Sigmoid colon (tissue), 7 donors: ENCODE results near the gene COX4I1. TPM values are rescaled to one million over a fixed set of nuclear protein-coding genes. Genes with fewer than 3 reads are reported as not detected.

Experiments used
- DNase-seq: peaks from one replicate; pipeline ENCODE4 v3.0.0-alpha.2; 2019
- H3K27ac ChIP-seq, 4 donors: fragments of 200-600 bp; sonication (generic); one replicate each; pipeline ENCODE4 v1.5.1; 2016 to 2019; ENCODE audit warnings: mild to moderate bottlenecking in 1 of 4
- H3K27me3 ChIP-seq, 3 donors: fragments of 200-600 bp; sonication (generic); one replicate each; pipeline ENCODE4 v1.5.1; 2019; ENCODE audit warnings: mild to moderate bottlenecking in 1 of 3
- H3K36me3 ChIP-seq, 4 donors: fragments of 200-600 bp; sonication (generic); one replicate each; pipeline ENCODE4 v1.5.1; 2016 to 2019
- H3K4me1 ChIP-seq, 4 donors: fragments of 200-600 bp; sonication (generic); one replicate each; pipeline ENCODE4 v1.5.1; 2017 to 2019
- H3K4me3 ChIP-seq, 4 donors: fragments of 200-600 bp; sonication (generic); one replicate each; pipeline ENCODE4 v1.5.1; 2017 to 2019; ENCODE audit warnings: mild to moderate bottlenecking in 2 of 4, moderate library complexity in 1 of 4
- H3K9me3 ChIP-seq, 4 donors: fragments of 200-600 bp in 3 of 4; sonication (generic) in 3 of 4; one replicate each; pipeline versions ENCODE4 v1.5.1 to v1.6.1; 2013 to 2019
- EP300 ChIP-seq, 4 donors: sonication (generic); formaldehyde crosslinking; IDR thresholded peaks; one replicate each; pipeline ENCODE4 v1.6.1; 2017; ENCODE audit warnings: antibody characterized with exemption in 4 of 4
- POLR2A ChIP-seq, 2 donors: fragments of 450-650 bp; IDR thresholded peaks; one replicate each; pipeline ENCODE4 v1.6.1; 2016; ENCODE audit warnings: antibody characterized with exemption in 2 of 2, mild to moderate bottlenecking in 2 of 2, moderate library complexity in 2 of 2
- POLR2AphosphoS5 ChIP-seq, 4 donors: sonication (generic); formaldehyde crosslinking; IDR thresholded peaks; one replicate each; pipeline ENCODE4 v1.6.1; 2017; ENCODE audit warnings: antibody characterized with exemption in 4 of 4
- WGBS, 2 donors: extraction: QIAGEN DNeasy Blood & Tissue Kit; methylation state at CpG; one replicate each; pipeline ENCODE4 v1.1.7; 2013; 5-methylcytosine and 5-hydroxymethylcytosine counted together
- intact Hi-C: fragments of 100-400 bp; cut with DNase I; formaldehyde crosslinking; loops from one replicate; pipeline ENCODE4 v1.15.1; 2023
- polyA plus RNA-seq, 3 donors: library from polyadenylated mRNA; stranded (reverse); fragments of 200-250 nt; gene quantifications; one replicate each; pipeline ENCODE4 v1.2.3, GENCODE V29; 2013
- total RNA-seq, 4 donors: library from RNA; depleted of rRNA; stranded (reverse); fragments of >200 nt; gene quantifications; one replicate each; pipeline ENCODE4 v1.1.0, GENCODE V29; 2016
- TF ChIP-seq, protein P1 (sequence below), 4 experiments: fragments of 450-650 bp in 3 of 4; fragments of 200-600 bp in 1 of 4; IDR thresholded peaks; one replicate each; pipeline ENCODE4 v1.5.1; 2016 to 2019; ENCODE audit warnings: antibody characterized with exemption in 4 of 4, mild to moderate bottlenecking in 3 of 4, moderate library complexity in 2 of 4
- donor health status: healthy with polysubstance abuse.
- donor health status: Bipolar disorder and iron deficiency.
- donor health status: healthy.

Gene COX4I1
- total and polyA plus RNA-seq, 7 donors: 700 to 1,922 (median 868) TPM

DNA sequence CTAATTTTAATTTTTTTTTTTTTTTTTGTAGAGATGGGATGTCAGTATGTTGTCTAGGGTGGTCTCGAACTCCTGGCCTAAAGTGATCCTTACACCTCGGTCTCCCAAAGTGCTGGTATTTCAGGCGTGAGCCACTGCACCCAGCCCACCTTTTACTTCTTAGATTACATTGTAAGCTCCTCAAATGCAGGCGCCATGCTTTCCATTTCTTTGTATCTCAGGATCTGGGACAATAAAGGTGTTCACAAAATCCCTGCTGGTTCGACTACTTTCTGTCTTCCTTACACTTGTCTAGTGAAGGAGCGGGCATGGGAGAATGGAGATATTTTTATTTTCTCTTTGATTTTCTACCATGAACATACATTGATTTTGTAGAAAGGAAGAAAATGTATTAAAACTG lies 25.4 kb upstream of the COX4I1 start:
- no peaks in the 10 kb centered on the region for H3K27me3 ChIP-seq
- TF ChIP-seq POLR2AphosphoS5 (IDR thresholded peaks at IDR 0.05) (no peak), POLR2A (IDR thresholded peaks at IDR 0.05) (no peak), EP300 (IDR thresholded peaks at IDR 0.05) (no peak)
- TF ChIP-seq, protein P1, sequence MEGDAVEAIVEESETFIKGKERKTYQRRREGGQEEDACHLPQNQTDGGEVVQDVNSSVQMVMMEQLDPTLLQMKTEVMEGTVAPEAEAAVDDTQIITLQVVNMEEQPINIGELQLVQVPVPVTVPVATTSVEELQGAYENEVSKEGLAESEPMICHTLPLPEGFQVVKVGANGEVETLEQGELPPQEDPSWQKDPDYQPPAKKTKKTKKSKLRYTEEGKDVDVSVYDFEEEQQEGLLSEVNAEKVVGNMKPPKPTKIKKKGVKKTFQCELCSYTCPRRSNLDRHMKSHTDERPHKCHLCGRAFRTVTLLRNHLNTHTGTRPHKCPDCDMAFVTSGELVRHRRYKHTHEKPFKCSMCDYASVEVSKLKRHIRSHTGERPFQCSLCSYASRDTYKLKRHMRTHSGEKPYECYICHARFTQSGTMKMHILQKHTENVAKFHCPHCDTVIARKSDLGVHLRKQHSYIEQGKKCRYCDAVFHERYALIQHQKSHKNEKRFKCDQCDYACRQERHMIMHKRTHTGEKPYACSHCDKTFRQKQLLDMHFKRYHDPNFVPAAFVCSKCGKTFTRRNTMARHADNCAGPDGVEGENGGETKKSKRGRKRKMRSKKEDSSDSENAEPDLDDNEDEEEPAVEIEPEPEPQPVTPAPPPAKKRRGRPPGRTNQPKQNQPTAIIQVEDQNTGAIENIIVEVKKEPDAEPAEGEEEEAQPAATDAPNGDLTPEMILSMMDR (IDR thresholded peaks at IDR 0.05): no peak
- no peak overlapping the region for H3K4me3 ChIP-seq
- no peak overlapping the region for H3K27ac ChIP-seq
- intact Hi-C loops: no loop called here
- H3K4me1 ChIP-seq: no peaks in the 10 kb centered on the region
- H3K36me3 ChIP-seq: peaks cover 0 to 45% (median 10%) of the 10 kb centered on the region in 4 donors
- 79 to 81% methylated on average over 6 of the region's 6 CpGs for whole genome bisulfite sequencing, 2 donors
- DNase-seq: no peak
- H3K9me3 ChIP-seq: no peaks in the 10 kb centered on the region

- 95 to 96% methylated on average over 8 of the region's 8 CpGs for WGBS, 2 donors
- intact Hi-C loops: no loop called here
- Histone ChIP-seq H3K9me3 (no peaks in the 10 kb centered on the region), H3K4me3 (no peak overlapping the region), H3K4me1 (no peaks in the 10 kb centered on the region), H3K27ac (no peak overlapping the region), H3K36me3 (peaks cover 4 to 52% (median 16%) of the 10 kb centered on the region in 4 donors), H3K27me3 (no peaks in the 10 kb centered on the region)
- no peak for DNase-seq
- TF ChIP-seq, protein P1 (IDR thresholded peaks at IDR 0.05): no peak
- TF ChIP-seq POLR2AphosphoS5 (IDR thresholded peaks at IDR 0.05) (no peak), EP300 (IDR thresholded peaks at IDR 0.05) (no peak), POLR2A (IDR thresholded peaks at IDR 0.05) (no peak)
Observed at GRCh38 chr16:85774811-85775210, 24.7 kb upstream of the COX4I1 start.

DNA sequence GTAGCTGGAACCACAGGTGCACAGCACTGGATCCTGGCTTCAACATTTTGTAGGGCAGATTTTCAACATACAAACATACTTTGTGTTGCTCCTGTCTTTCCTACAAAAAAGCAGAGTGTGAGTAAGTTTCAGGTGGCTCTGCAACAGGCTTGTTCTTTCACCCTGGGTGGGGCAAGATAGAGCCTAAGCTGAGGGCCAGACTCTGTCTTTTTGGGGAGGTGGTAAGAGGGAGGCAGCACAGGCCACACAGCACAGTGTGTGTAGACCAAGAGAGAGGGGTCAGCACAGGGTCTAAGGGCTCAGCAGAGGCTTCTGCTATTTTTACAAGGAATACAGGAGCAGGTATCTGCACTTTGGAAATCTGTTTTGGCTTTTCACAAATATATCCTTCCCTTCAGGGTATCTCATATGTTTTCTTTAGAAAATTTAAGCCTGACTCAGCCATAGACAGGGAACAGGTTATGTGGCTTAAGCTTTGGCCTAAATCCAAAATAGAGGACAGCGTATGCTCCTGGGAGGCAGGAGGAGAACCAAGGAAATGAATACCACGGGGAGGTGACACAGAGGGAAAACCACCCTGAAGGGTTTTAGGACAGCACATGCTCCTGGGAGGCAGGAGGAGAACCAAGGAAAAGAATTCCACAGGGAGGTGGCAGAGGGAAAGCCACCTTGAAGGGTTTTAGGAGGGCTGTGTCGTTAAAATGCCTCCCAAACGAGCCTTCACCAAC lies 21.7 kb upstream of the COX4I1 start:
- peaks cover 8 to 61% (median 30%) of the 10 kb centered on the region in 4 donors for H3K36me3 ChIP-seq
- H3K27ac ChIP-seq: no peak overlapping the region
- no peak for TF ChIP-seq POLR2A (IDR thresholded peaks at IDR 0.05)
- no peak for TF ChIP-seq EP300 (IDR thresholded peaks at IDR 0.05)
- TF ChIP-seq, protein P1 (IDR thresholded peaks at IDR 0.05): no peak
- no peak for TF ChIP-seq POLR2AphosphoS5 (IDR thresholded peaks at IDR 0.05)
- no peaks in the 10 kb centered on the region for H3K27me3 ChIP-seq
- no peak overlapping the region for H3K4me3 ChIP-seq
- no peak for DNase-seq
- peaks cover 0 to 12% (median 12%) of the 10 kb centered on the region in 4 donors for H3K4me1 ChIP-seq
- intact Hi-C loops: no loop called here
- H3K9me3 ChIP-seq: no peaks in the 10 kb centered on the region
- WGBS, 2 donors: 74 to 77% methylated on average over 4 of the region's 4 CpGs

DNA sequence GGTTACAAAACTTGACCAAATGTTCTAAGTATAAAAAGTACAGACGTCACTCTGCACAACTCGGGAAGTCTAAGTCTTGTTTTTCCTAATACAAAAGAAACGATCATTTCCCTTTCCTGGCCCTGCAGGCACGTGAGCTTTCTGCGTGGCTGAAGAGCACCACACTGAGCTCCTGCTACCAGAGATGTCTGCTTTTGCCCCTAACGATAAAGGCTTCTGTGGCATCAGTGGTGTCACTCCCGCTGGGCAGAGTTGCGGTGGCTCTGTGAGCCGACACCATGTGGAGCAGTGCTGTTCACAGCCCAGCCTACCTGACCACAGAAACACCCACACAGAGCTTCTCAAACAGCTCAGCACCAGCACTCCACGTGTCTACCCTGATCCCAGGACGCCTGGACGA lies 20.6 kb upstream of the COX4I1 start:
- TF ChIP-seq EP300 (IDR thresholded peaks at IDR 0.05): no peak
- TF ChIP-seq POLR2AphosphoS5 (IDR thresholded peaks at IDR 0.05): no peak
- no peak for TF ChIP-seq POLR2A (IDR thresholded peaks at IDR 0.05)
- TF ChIP-seq, protein P1 (IDR thresholded peaks at IDR 0.05): no peak
- 78 to 90% methylated on average over 12 of the region's 12 CpGs for WGBS, 2 donors
- Histone ChIP-seq H3K9me3 (no peaks in the 10 kb centered on the region), H3K4me1 (peaks cover 0 to 19% (median 15%) of the 10 kb centered on the region in 4 donors), H3K36me3 (peaks cover 8 to 61% (median 30%) of the 10 kb centered on the region in 4 donors), H3K4me3 (no peak overlapping the region), H3K27me3 (no peaks in the 10 kb centered on the region), H3K27ac (no peak overlapping the region)
- intact Hi-C loops: no loop called here
- no peak for DNase-seq
